HepG2 (cell line): Measurements from ENCODE around the gene TECPR1. TPM values are rescaled to one million over a fixed set of nuclear protein-coding genes. Genes with fewer than 3 reads are reported as not detected.

Experiments
- AGO2 ChIP-seq: fragments of 200-400 bp; formaldehyde crosslinking; optimal IDR thresholded peaks from 2 replicates; pipeline ENCODE3; 2017; ENCODE audit warnings: mild to moderate bottlenecking, low read depth, low read length, moderate library complexity
- FOXC1 ChIP-seq: sonication (generic); formaldehyde crosslinking; IDR thresholded peaks from 2 replicates; pipeline ENCODE4 v1.8.0; 2022; ENCODE audit warnings: mild to moderate bottlenecking, missing genetic modification reagents, borderline replicate concordance
- GPN1 ChIP-seq: sonication (generic); formaldehyde crosslinking; IDR thresholded peaks from 2 replicates; pipeline ENCODE4 v1.5.1; 2020; ENCODE audit warnings: missing genetic modification reagents, borderline replicate concordance
- IRF2 ChIP-seq: IDR thresholded peaks from 2 replicates; pipeline ENCODE4 v1.6.1; 2018; ENCODE audit warnings: missing genetic modification reagents, missing compliant biosample characterization
- KDM4B ChIP-seq: sonication (generic); formaldehyde crosslinking; IDR thresholded peaks from 2 replicates; pipeline ENCODE4 v1.4.0; 2020; ENCODE audit warnings: missing genetic modification reagents
- KLF11 ChIP-seq: IDR thresholded peaks from 2 replicates; pipeline ENCODE4 v1.6.1; 2016; ENCODE audit warnings: missing compliant biosample characterization
- KLF13 ChIP-seq: sonication (generic); formaldehyde crosslinking; IDR thresholded peaks from 2 replicates; pipeline ENCODE4 v1.4.0; 2020; ENCODE audit warnings: mild to moderate bottlenecking, missing genetic modification reagents
- NFKB2 ChIP-seq: sonication (generic); formaldehyde crosslinking; IDR thresholded peaks from 2 replicates; pipeline ENCODE4 v1.4.0; 2020; ENCODE audit warnings: missing genetic modification reagents, borderline replicate concordance
- RFX3 ChIP-seq: IDR thresholded peaks from 2 replicates; pipeline ENCODE4 v1.6.1; 2016; ENCODE audit warnings: missing biosample characterization, missing genetic modification reagents
- SOX5 ChIP-seq: IDR thresholded peaks from 2 replicates; pipeline ENCODE4 v1.6.1; 2016; ENCODE audit warnings: borderline replicate concordance
- YY1 ChIP-seq: IDR thresholded peaks from 2 replicates; pipeline ENCODE4 v1.6.1; 2011; ENCODE audit warnings: low read length, low read depth, moderate library complexity, mild to moderate bottlenecking; ENCODE audit not compliant: insufficient read depth, insufficient replicate concordance
- ZNF160 ChIP-seq: sonication (generic); formaldehyde crosslinking; IDR thresholded peaks from 2 replicates; pipeline ENCODE4 v1.8.0; 2022; ENCODE audit warnings: mild to moderate bottlenecking, inconsistent platforms, missing genetic modification reagents
- ZNF629 ChIP-seq: sonication (generic); formaldehyde crosslinking; conservative IDR thresholded peaks from 2 replicates; pipeline ENCODE4 v1.5.0; 2020; ENCODE audit warnings: missing genetic modification reagents
- ZNF724P ChIP-seq: sonication (generic); formaldehyde crosslinking; IDR thresholded peaks from 2 replicates; pipeline ENCODE4 v1.8.0; 2022; ENCODE audit warnings: missing genetic modification reagents, borderline replicate concordance
- ZSCAN12 ChIP-seq: sonication (generic); formaldehyde crosslinking; IDR thresholded peaks from 2 replicates; pipeline ENCODE4 v1.9.0; 2021; ENCODE audit warnings: mild to moderate bottlenecking, missing genetic modification reagents
- polyA plus RNA-seq, 8 experiments: library from polyadenylated mRNA; depleted of rRNA in 3 of 8; stranded (reverse) in 7 of 8; unstranded in 1 of 8; fragments of >200 nt; fragmentation: Illumina TruSeq in 4 of 8; extraction: Trizol in 4 of 8; gene quantifications; 2 replicates each; pipeline versions ENCODE4 v1.2.1 to v1.2.3, GENCODE V29; 2011 to 2016; ENCODE audit warnings: low read depth in 4 of 8, missing spikeins in 1 of 8, mixed read lengths in 1 of 8; ENCODE audit not compliant: insufficient read depth in 1 of 8
- total RNA-seq, 5 experiments: library from RNA; depleted of rRNA; stranded (reverse); fragments of >200 nt; fragmentation: Illumina TruSeq; extraction: Trizol; gene quantifications; 2 replicates each; pipeline ENCODE4 v1.2.3, GENCODE V29; 2016; ENCODE audit warnings: low read depth in 1 of 5
- TF ChIP-seq, protein P1 (sequence below): sonication (generic); formaldehyde crosslinking; IDR thresholded peaks from 2 replicates; pipeline ENCODE4 v1.4.0; 2020; ENCODE audit warnings: low read depth, mild to moderate bottlenecking, missing genetic modification reagents
- TF ChIP-seq, protein P2 (sequence below): sonication (generic); formaldehyde crosslinking; IDR thresholded peaks from 2 replicates; pipeline ENCODE4 v1.4.0; 2020; ENCODE audit warnings: missing genetic modification reagents
- TF ChIP-seq, protein P3 (sequence below): sonication (generic); formaldehyde crosslinking; IDR thresholded peaks from 2 replicates; pipeline ENCODE4 v1.4.0; 2020; ENCODE audit warnings: mild to moderate bottlenecking, missing genetic modification reagents
- TF ChIP-seq, protein P4 (sequence below): sonication (generic); formaldehyde crosslinking; IDR thresholded peaks from 2 replicates; pipeline ENCODE4 v1.4.0; 2020; ENCODE audit warnings: low read depth, missing genetic modification reagents
- TF ChIP-seq, protein P5 (sequence below): sonication (generic); formaldehyde crosslinking; IDR thresholded peaks from 2 replicates; pipeline ENCODE4 v1.4.0; 2020; ENCODE audit warnings: missing genetic modification reagents, mild to moderate bottlenecking, borderline replicate concordance

TECPR1 gene
- total and polyA plus RNA-seq, 2 of the 13 experiments (the other 11 are each of a cell fraction or from before 2014, with no cell fraction given) = 2.3 to 6.3 TPM

DNA sequence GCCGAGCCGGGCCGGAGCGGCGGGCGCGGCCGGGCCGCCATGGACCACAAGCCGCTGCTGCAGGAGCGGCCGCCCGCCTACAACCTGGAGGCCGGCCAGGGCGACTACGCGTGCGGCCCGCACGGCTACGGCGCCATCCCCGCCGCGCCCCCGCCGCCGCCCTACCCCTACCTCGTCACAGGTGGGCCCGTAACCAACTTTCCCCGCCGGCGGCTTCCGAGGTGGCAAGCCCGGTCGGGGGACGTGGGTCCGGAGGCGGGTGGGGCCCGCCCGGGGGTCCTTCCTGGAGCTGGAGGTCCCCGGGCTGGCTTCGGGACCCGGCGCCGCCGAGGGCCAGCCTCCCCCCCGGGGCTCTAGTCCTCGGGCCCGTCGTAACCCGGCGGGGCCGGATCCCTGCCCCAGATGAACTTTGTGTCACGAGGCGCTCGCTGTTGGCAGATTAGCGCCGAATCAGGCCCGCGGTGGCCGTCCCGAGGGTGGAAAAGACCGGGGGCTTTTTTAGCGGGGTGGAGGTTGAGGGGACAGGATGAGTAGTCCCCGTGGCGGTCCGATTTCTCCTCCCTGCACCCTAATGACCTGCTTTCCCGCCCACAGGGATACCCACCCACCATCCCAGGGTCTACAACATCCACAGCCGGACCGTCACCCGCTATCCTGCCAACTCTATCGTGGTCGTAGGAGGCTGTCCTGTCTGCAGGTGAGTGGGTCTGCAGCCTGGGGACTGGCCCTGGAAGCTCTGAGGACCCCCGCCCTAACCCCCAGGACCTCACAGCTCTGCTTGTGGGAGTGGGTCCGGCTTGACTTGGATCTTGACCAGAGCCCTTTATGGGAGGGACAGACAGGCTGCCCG, 29.9 kb upstream of the TECPR1 start (continued):
- TF ChIP-seq, protein P1, sequence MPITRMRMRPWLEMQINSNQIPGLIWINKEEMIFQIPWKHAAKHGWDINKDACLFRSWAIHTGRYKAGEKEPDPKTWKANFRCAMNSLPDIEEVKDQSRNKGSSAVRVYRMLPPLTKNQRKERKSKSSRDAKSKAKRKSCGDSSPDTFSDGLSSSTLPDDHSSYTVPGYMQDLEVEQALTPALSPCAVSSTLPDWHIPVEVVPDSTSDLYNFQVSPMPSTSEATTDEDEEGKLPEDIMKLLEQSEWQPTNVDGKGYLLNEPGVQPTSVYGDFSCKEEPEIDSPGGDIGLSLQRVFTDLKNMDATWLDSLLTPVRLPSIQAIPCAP (CRISPR knock-in tag) = no peak
- TF ChIP-seq ZNF160 (CRISPR knock-in tag) (no peak), GPN1 (no peak), ZNF629 (CRISPR knock-in tag) (no peak), RFX3 (CRISPR knock-in tag) (no peak), AGO2 (peak; percentile 74), KDM4B (CRISPR knock-in tag) (no peak), NFKB2 (CRISPR knock-in tag) (peak; percentile 51; the same call in 1 of the 2 replicates), IRF2 (CRISPR knock-in tag) (no peak), FOXC1 (0 out of 2 replicates have a peak, but pooled peaks have one; percentile 42), ZNF724P (CRISPR knock-in tag) (no peak), ZSCAN12 (CRISPR knock-in tag) (no peak), KLF13 (CRISPR knock-in tag) (no peak), KLF11 (no peak), YY1 (no peak), SOX5 (CRISPR knock-in tag) (no peak)
- TF ChIP-seq, protein P2, sequence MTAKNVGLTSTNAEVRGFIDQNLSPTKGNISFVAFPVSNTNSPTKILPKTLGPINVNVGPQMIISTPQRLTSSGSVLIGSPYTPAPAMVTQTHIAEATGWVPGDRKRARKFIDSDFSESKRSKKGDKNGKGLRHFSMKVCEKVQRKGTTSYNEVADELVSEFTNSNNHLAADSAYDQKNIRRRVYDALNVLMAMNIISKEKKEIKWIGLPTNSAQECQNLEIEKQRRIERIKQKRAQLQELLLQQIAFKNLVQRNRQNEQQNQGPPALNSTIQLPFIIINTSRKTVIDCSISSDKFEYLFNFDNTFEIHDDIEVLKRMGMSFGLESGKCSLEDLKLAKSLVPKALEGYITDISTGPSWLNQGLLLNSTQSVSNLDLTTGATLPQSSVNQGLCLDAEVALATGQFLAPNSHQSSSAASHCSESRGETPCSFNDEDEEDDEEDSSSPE (CRISPR knock-in tag) = no peak
- TF ChIP-seq, protein P3, sequence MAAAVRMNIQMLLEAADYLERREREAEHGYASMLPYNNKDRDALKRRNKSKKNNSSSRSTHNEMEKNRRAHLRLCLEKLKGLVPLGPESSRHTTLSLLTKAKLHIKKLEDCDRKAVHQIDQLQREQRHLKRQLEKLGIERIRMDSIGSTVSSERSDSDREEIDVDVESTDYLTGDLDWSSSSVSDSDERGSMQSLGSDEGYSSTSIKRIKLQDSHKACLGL (CRISPR knock-in tag) = no peak
- TF ChIP-seq, protein P4, sequence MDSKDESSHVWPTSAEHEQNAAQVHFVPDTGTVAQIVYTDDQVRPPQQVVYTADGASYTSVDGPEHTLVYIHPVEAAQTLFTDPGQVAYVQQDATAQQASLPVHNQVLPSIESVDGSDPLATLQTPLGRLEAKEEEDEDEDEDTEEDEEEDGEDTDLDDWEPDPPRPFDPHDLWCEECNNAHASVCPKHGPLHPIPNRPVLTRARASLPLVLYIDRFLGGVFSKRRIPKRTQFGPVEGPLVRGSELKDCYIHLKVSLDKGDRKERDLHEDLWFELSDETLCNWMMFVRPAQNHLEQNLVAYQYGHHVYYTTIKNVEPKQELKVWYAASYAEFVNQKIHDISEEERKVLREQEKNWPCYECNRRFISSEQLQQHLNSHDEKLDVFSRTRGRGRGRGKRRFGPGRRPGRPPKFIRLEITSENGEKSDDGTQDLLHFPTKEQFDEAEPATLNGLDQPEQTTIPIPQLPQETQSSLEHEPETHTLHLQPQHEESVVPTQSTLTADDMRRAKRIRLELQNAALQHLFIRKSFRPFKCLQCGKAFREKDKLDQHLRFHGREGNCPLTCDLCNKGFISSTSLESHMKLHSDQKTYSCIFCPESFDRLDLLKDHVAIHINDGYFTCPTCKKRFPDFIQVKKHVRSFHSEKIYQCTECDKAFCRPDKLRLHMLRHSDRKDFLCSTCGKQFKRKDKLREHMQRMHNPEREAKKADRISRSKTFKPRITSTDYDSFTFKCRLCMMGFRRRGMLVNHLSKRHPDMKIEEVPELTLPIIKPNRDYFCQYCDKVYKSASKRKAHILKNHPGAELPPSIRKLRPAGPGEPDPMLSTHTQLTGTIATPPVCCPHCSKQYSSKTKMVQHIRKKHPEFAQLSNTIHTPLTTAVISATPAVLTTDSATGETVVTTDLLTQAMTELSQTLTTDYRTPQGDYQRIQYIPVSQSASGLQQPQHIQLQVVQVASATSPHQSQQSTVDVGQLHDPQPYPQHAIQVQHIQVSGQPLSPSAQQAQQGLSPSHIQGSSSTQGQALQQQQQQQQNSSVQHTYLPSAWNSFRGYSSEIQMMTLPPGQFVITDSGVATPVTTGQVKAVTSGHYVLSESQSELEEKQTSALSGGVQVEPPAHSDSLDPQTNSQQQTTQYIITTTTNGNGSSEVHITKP (CRISPR knock-in tag) = no peak
- TF ChIP-seq, protein P5, sequence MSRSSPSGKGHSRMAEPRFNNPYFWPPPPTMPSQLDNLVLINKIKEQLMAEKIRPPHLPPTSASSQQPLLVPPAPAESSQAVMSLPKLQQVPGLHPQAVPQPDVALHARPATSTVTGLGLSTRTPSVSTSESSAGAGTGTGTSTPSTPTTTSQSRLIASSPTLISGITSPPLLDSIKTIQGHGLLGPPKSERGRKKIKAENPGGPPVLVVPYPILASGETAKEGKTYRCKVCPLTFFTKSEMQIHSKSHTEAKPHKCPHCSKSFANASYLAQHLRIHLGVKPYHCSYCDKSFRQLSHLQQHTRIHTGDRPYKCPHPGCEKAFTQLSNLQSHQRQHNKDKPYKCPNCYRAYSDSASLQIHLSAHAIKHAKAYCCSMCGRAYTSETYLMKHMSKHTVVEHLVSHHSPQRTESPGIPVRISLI = no peak
